ENCODE data around the gene IMPDH2. TPM values are rescaled to one million over a fixed set of nuclear protein-coding genes. Genes with fewer than 3 reads are reported as not detected.

Gene IMPDH2
- polyA plus RNA-seq (ENCODE audit: low read depth in 6 of 6), result 100 to 1,000 TPM in 3 of 6 donors, 10 to 100 TPM in 3; 78.6 to 117 (median 97.6) TPM

DNA sequence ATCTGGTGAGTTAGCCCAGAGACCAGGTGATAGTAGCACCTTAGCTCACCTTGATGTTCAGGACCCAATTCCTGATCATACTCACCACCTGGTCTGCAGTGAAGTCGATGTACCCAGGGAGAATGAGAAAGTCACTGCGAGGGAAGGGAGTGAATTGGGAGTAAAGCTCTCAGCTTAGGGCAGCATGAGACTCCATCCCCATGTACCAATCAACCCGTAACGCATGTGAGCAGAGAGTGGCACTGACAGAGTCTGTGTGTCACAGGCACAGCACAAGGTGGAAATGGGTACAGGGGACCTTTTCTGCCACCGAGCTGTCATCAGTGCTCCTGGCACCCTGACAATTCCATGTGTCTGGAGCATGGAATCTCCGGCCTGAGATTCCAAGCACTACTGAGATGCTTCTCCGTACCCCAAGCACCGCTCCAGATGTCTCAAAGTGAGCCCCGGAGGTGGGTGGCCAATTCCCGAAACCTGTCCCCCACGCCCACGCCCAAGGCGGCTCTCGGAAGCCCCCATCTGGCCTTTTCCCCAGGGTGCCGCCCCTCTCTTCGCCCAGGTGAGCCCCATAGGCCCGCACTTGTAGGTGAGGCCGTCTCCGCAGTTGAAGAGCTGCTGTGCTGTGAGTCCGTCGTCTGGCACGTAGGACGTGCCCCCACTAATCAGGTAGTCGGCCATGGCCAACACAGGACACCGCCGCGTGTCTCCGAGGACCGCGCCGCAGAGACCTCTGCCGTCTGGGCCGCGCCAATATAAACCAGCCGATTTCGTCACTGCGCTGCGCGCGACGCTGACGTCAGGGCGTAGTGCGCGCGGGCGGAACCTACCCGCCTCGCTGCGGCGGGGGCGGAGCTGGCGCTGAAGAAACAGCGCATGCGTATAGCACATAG is at the start of gene IMPDH2:
Gene IMPDH2 (minus strand): TSS at position 726 of the 890 bp plus-strand sequence. CDS start 48 bp downstream, at position 678.
- peak within 1 kb of the TSS; percentile 98 to 100 (median 99) for H3K27ac Mint-ChIP-seq
- ATAC-seq (ENCODE audit: low read depth in 2 of 2), result peak; percentile 96 to 97
- H3K4me1 Mint-ChIP-seq, result peaks cover 37 to 57% (median 52%) of the 10 kb centered on the region in 3 donors
- H3K9me3 Mint-ChIP-seq, result no peaks in the 10 kb centered on the region
- H3K36me3 Mint-ChIP-seq, result peaks cover 4 to 13% of the 10 kb centered on the region in 2 donors
- H3K4me3 Mint-ChIP-seq, result peak within 1 kb of the TSS; percentile 93 to 99 (median 95)
- DNase-seq, result peak; percentile 92
- H3K27me3 Mint-ChIP-seq, result no peaks in the 10 kb centered on the region

DNA sequence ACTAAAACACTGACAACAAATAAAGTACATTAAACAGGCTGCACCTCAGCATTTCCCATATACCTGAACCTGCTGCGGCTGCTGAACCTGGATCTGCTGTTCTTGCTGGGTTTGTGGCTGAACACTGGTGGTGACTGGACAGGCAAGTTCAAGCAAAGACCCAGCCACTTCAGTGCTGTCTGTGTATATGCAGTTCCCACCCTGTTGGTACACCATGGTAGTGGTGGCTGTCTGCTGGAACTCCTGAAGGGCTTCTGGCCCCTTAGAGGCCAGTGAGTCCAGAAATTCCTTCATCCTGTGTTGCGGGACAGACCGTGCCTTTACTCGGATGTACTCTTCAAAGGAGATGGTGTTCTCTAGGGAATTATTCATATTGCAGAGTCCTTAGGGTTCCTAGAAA is 47.4 kb upstream of the IMPDH2 start:
- DNase-seq (no peak), ATAC-seq (ENCODE audit: low read depth in 2 of 2) (no peak)
- Mint-ChIP-seq H3K9me3 (no peaks in the 10 kb centered on the region), H3K4me1 (peaks cover 11 to 13% (median 11%) of the 10 kb centered on the region in 3 donors), H3K27me3 (no peaks in the 10 kb centered on the region), H3K4me3 (no peak overlapping the region), H3K36me3 (peaks cover 4 to 8% of the 10 kb centered on the region in 2 donors), H3K27ac (no peak overlapping the region)

DNA sequence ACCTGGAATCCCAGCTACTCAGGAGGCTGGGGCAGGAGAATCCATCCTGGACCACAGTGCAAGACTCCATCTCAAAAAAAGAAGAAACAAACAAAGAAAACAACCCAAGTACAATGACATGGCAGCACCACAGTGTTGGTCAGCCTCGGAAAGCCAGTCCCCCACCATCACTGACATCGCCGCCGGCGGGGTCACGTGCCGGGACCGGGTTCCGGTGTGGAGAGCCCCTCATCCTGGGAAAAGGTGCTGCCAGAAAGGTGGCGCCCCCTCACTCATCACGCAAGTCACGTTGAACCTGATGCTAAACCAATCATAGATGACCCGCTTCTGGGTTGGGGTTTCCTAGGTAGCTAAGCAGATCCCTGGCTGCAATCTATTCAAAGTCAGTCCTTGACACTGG is 46.9 kb upstream of the IMPDH2 start:
- H3K36me3 Mint-ChIP-seq, result peaks cover 4 to 8% of the 10 kb centered on the region in 2 donors
- no peak overlapping the region for H3K4me3 Mint-ChIP-seq
- H3K4me1 Mint-ChIP-seq, result peaks cover 9 to 11% (median 11%) of the 10 kb centered on the region in 3 donors
- ATAC-seq (ENCODE audit: low read depth in 2 of 2) (no peak), DNase-seq (no peak)
- H3K9me3 Mint-ChIP-seq, result no peaks in the 10 kb centered on the region
- no peaks in the 10 kb centered on the region for H3K27me3 Mint-ChIP-seq
- H3K27ac Mint-ChIP-seq, result peak overlapping the region in 1 of 6 donors; percentile 19

DNA sequence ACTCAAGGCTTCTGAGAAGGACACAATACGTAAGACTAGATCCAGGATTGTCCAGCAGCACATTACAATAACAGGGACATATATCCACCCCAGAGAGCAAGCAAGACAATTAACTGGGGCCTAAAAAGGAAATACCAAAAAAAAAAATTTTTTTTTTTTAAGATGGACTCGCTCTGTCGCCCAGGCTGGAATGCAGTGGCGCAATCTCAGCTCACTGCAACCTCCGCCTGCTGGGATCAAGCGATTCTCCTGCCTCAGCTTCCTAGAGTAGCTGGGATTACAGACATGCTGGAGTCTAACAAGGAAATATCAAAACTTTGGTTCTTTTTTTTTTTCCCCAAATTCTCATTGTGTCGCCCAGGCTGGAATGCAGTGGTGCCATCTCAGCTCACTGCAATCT is 28.8 kb upstream of the IMPDH2 start:
- Mint-ChIP-seq H3K36me3 (peaks cover 0 to 5% of the 10 kb centered on the region in 2 donors), H3K4me3 (no peak overlapping the region), H3K9me3 (no peaks in the 10 kb centered on the region), H3K27me3 (no peaks in the 10 kb centered on the region), H3K4me1 (peaks cover 0 to 11% (median 6%) of the 10 kb centered on the region in 3 donors), H3K27ac (peak overlapping the region in 2 of 6 donors; percentile 51 to 60)
- DNase-seq (no peak), ATAC-seq (ENCODE audit: low read depth in 2 of 2) (no peak)

DNA sequence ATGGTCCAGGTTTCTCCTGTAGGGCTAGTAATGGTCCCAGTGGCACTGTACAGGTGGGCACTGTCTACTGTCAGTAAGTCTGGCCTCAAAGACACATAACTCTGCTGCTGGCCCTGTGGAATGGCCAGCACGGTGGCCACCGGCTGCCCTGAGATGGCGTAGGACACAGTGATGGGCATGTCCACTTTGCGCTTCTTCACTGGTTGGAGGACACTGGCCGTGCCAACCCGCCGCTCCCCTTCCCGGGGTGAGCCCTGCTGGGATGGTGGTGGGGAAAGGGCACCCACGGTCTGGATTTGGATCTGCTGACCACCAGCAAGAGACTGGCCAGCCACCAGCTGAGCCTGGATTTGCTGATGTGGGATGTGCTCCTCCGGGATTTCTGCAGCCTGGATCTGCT is 28.1 kb upstream of the IMPDH2 start:
- no peak for ATAC-seq (ENCODE audit: low read depth in 2 of 2)
- Mint-ChIP-seq H3K4me3 (no peak overlapping the region), H3K9me3 (no peaks in the 10 kb centered on the region), H3K36me3 (peaks cover 0 to 7% of the 10 kb centered on the region in 2 donors), H3K27me3 (no peaks in the 10 kb centered on the region), H3K27ac (peak overlapping the region in 1 of 6 donors; percentile 51), H3K4me1 (peaks cover under 1 to 14% (median 6%) of the 10 kb centered on the region in 3 donors)
- no peak for DNase-seq

DNA sequence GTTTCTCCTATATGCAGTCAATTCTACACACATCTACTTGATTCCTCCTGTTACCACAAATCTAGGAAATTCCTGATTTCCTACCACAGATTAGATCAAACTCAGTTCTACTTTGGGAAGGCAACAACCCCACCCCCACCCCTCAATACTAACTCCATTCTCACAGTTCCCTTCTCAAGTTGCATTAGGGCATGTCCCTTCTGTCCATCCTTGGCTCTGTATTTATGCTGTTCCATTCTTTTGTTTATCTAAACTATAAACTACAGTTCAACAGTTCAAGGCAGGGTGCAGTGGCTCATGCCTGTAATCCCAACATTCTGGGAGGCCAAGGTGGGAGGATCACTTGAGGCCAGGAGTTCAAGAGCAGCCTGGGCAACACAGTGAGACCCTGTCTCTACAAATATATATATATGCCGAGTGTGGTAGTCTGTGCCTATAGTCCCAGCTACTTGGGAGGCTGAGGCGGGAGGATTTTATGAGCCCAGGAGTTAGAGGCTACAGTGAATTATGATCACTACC is 25.2 kb upstream of the IMPDH2 start:
- no peak for DNase-seq
- Mint-ChIP-seq H3K27ac (peak overlapping the region in 1 of 6 donors; percentile 83), H3K9me3 (no peaks in the 10 kb centered on the region), H3K4me3 (no peak overlapping the region), H3K4me1 (peaks cover 17 to 30% (median 19%) of the 10 kb centered on the region in 3 donors), H3K27me3 (no peaks in the 10 kb centered on the region), H3K36me3 (peaks cover 5 to 22% of the 10 kb centered on the region in 2 donors)
- ATAC-seq (ENCODE audit: low read depth in 2 of 2), result no peak

DNA sequence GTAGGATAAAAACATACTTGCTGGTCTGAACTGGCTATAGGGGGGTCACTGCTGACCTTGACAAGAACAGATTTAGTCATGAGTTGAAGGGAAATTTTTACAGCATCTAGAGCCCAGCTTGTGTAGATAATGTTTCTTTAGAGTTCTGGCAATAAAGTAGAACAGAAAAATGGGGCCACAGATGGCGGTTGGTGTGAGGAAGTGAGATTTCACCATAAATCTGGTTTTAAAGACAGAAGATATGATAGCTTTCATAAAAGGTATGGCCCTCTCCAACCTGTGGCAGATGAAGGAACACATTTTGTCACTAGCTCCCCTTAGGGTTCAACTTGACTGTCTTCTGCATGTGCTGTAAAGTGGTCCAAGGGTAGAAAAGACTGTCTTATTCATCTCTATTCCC is 24.3 kb upstream of the IMPDH2 start:
- DNase-seq (no peak), ATAC-seq (ENCODE audit: low read depth in 2 of 2) (no peak)
- H3K9me3 Mint-ChIP-seq, result no peaks in the 10 kb centered on the region
- no peak overlapping the region for H3K4me3 Mint-ChIP-seq
- H3K4me1 Mint-ChIP-seq, result peaks cover 17 to 30% (median 19%) of the 10 kb centered on the region in 3 donors
- H3K36me3 Mint-ChIP-seq, result peaks cover 5 to 22% of the 10 kb centered on the region in 2 donors
- peak overlapping the region in 1 of 6 donors; percentile 83 for H3K27ac Mint-ChIP-seq
- H3K27me3 Mint-ChIP-seq, result no peaks in the 10 kb centered on the region

DNA sequence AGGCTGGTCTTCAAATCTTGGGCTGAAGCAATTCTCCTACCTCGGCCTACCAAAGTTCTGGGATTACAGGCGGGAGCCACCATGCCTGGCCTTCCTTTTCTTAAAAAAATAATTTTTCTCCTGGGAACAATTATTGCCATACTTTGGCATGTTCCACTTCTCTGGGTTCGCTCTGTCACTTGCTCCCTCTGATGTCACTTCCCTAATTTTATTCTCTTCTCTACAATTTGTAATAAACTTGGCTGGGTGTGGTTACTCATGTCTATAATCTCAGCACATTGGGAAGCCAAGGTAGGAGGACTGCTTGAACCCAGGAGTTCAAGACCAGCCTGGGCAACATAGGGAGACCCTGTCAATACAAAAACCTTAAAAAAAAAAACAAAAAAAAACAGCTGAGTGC is 6.1 kb upstream of the IMPDH2 start:
- no peak for DNase-seq
- no peak for ATAC-seq (ENCODE audit: low read depth in 2 of 2)
- peaks cover 13 to 15% of the 10 kb centered on the region in 2 donors for H3K36me3 Mint-ChIP-seq
- peak overlapping the region in 5 of 6 donors; percentile 33 to 92 (median 43) for H3K27ac Mint-ChIP-seq
- peaks cover 4 to 14% (median 4%) of the 10 kb centered on the region in 3 donors for H3K4me1 Mint-ChIP-seq
- H3K9me3 Mint-ChIP-seq, result no peaks in the 10 kb centered on the region
- no peak overlapping the region for H3K4me3 Mint-ChIP-seq
- H3K27me3 Mint-ChIP-seq, result no peaks in the 10 kb centered on the region

DNA sequence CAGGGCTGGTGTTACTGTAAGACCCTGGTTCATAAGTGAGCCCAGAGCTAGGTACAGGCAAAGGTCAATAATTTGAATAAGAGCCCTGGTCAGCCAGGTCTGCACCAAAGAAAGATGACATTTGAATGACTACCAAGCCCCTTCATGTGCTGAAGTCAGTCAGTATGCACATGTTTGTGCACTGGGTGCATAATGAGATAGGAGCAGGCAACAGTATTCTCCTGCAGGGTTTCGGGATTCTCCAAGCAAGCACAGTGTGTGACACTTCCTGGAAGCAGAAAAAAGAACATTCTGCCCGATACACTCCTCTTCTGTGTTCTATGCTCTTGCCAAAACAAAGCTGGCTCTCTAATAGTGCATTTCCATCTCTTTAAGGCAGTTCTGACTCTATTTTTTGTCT is 5.5 kb upstream of the IMPDH2 start:
- H3K27ac Mint-ChIP-seq, result peak overlapping the region in 1 of 6 donors; percentile 43
- peaks cover 4 to 15% (median 8%) of the 10 kb centered on the region in 3 donors for H3K4me1 Mint-ChIP-seq
- H3K36me3 Mint-ChIP-seq, result peaks cover 13 to 15% of the 10 kb centered on the region in 2 donors
- DNase-seq (no peak), ATAC-seq (ENCODE audit: low read depth in 2 of 2) (no peak)
- no peak overlapping the region for H3K4me3 Mint-ChIP-seq
- H3K27me3 Mint-ChIP-seq, result no peaks in the 10 kb centered on the region
- no peaks in the 10 kb centered on the region for H3K9me3 Mint-ChIP-seq

DNA sequence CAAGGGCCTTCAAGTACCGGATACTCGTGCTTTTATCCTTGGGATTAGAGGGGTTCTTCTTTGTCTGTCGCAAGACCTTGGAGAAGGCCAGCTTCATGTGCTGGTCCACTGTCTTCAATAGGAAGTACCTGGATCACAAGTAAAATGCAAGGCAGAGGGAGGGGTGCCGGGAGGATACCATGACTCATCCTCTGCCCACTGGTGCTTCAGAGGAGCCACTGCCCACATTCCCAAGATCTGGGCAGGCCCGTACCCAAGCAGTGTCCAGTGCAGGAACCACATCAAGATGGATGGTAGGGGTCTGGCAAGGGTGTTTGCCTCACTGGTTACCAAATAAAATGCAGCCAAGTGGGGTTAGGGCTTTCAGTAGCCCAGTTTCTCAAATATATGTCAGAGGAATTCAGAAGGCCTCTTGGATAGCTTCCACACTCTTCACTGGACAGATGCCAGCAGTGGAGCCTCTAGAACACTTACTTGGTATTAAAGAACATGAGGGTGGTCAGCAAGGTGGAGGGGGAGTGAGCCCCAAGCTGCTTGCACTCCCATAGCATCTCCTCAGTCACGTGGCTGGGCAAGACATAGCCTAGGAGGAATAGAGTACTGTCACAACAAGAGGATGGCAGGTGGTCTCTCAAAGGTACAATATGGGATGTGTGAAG is 3.6 kb upstream of the IMPDH2 start:
- DNase-seq (no peak), ATAC-seq (ENCODE audit: low read depth in 2 of 2) (no peak)
- Mint-ChIP-seq H3K36me3 (peaks cover 13 to 15% of the 10 kb centered on the region in 2 donors), H3K4me3 (no peak overlapping the region), H3K27me3 (no peaks in the 10 kb centered on the region), H3K9me3 (no peaks in the 10 kb centered on the region), H3K27ac (no peak overlapping the region), H3K4me1 (peaks cover 22 to 31% (median 26%) of the 10 kb centered on the region in 3 donors)

DNA sequence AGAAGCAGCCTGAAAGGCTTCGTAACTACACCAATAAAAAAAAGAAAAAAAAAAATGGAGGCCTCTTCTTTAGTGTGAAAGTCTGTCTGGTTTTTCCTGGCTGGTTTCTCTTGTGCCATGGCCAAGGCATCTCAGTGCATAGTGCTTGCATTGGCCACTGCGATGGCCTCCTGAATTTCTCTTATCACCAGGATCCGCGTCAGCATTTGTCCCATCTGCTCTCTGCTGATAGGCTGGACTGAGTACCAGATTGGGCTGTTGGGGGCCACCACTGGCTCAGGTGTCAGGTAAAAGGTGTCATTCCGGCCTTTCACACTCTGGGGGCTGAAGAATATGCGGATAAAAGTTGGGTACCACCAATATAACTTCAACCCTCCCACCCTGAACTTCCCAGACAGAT is 1.1 kb upstream of the IMPDH2 start:
- Mint-ChIP-seq H3K4me1 (peaks cover 34 to 48% (median 44%) of the 10 kb centered on the region in 3 donors), H3K27ac (peak overlapping the region in 5 of 6 donors; percentile 51 to 99 (median 91)), H3K27me3 (no peaks in the 10 kb centered on the region), H3K4me3 (peak overlapping the region in 3 of 8 donors; percentile 35 to 68 (median 41)), H3K9me3 (no peaks in the 10 kb centered on the region), H3K36me3 (peaks cover 11 to 13% of the 10 kb centered on the region in 2 donors)
- ATAC-seq (ENCODE audit: low read depth in 2 of 2), result no peak
- DNase-seq, result no peak

DNA sequence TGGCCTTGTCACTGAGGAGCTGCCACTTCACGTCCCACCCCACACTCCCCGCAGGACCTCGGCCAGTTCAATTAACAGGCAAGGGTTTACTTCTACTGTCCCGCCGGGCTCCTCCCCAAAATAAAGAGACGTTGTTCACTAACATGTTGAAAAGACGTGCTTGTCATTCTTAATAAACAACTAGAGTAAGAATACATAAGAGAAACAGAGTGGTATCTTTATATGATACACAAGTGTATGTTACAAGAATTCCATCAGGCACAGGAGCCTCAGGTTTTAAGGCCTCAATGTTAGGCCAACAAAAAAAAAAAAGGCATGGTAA is 326 bp upstream of the IMPDH2 start:
- H3K4me3 Mint-ChIP-seq, result peak overlapping the region; percentile 93 to 99 (median 95)

DNA sequence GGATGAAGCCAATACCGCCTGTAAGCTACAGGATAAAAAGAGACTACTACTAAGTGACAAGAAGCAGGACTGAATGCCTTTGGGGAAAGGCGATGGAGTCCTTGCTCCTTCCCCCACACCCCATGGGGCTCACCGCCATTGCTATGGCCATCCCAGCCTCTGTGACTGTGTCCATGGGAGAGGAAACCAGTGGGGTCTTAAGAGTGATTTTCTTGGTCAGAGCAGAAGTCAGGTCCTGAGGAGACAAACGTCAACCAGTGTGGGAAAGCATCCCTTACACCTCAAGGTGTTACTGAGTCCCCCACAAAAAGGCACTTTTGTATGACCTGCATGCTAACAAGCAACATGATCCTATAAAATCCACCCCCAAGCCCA is 913 bp downstream of the IMPDH2 start:
- ATAC-seq (ENCODE audit: low read depth in 2 of 2) (no peak), DNase-seq (no peak)
- peaks cover 37 to 63% (median 59%) of the 10 kb centered on the region in 3 donors for H3K4me1 Mint-ChIP-seq
- peak overlapping the region; percentile 98 to 100 (median 99) for H3K27ac Mint-ChIP-seq
- H3K36me3 Mint-ChIP-seq, result peaks cover 4 to 13% of the 10 kb centered on the region in 2 donors
- peak overlapping the region; percentile 93 to 99 (median 95) for H3K4me3 Mint-ChIP-seq
- H3K9me3 Mint-ChIP-seq, result no peaks in the 10 kb centered on the region
- no peaks in the 10 kb centered on the region for H3K27me3 Mint-ChIP-seq

More for the DNA sequence above, 326 bp upstream of the IMPDH2 start:
- no peak for ATAC-seq (ENCODE audit: low read depth in 2 of 2)
- DNase-seq, result no peak
- no peaks in the 10 kb centered on the region for H3K9me3 Mint-ChIP-seq
- peaks cover 5 to 13% of the 10 kb centered on the region in 2 donors for H3K36me3 Mint-ChIP-seq
- peaks cover 37 to 51% (median 46%) of the 10 kb centered on the region in 3 donors for H3K4me1 Mint-ChIP-seq
- peak overlapping the region; percentile 98 to 100 (median 99) for H3K27ac Mint-ChIP-seq
- no peaks in the 10 kb centered on the region for H3K27me3 Mint-ChIP-seq
